ENCODE data around the gene TRMT61A. TPM values are rescaled to one million over a fixed set of nuclear protein-coding genes. Genes with fewer than 3 reads are reported as not detected.

TRMT61A gene
- total and polyA plus RNA-seq, 2 of the 13 experiments (the other 11 are each of a cell fraction or from before 2014, with no cell fraction given): 6.5 to 13.6 TPM

DNA sequence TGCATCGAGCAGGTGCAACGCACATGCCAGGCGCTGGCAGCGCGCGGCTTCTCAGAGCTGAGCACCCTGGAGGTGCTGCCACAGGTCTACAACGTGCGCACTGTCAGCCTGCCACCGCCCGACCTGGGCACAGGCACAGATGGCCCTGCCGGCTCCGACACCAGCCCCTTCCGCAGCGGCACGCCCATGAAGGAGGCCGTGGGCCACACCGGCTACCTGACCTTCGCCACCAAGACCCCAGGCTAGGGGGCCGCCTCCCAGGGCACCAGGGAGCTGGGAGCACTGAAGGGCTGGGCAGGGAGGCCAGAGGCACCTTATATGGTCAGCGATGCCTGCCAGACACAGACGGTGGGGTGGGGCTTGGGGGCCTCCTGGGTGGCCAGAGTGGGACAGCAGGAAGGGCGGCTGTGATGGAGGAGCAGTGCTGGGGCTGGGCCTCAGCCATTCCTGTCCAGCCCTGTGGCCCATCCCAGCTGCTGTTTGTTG, 5.6 kb downstream of the TRMT61A start:
- Histone ChIP-seq H3K4me3 (replicated peaks in 1 of 3; ENCODE audit: insufficient read depth in 1 of 3, low read depth in 2 of 3, low read length in 3 of 3) (no peak overlapping the region), H2AFZ (ENCODE audit: low read length) (no peak overlapping the region), H3K4me1 (ENCODE audit: insufficient read depth, low read length) (peaks cover 38% of the 10 kb centered on the region), H3K79me2 (ENCODE audit: insufficient read depth, low read length) (peaks cover 17% of the 10 kb centered on the region), H3K27me3 (ENCODE audit: control insufficient read depth in 1 of 2, insufficient read depth in 2 of 2, low read length in 2 of 2) (no peaks in the 10 kb centered on the region; a peak in 1 of 5 replicates), H4K20me1 (ENCODE audit: insufficient read depth, low read length) (no peaks in the 10 kb centered on the region), H3K4me2 (ENCODE audit: low read depth, low read length) (no peak overlapping the region), H3K36me3 (replicated peaks in 1 of 2; ENCODE audit: control insufficient read depth in 1 of 2, insufficient read depth in 2 of 2, low read length in 2 of 2) (peaks cover 3 to 4% of the 10 kb centered on the region in 2 experiments; a peak in 3 of 5 replicates), H3K9me3 (ENCODE audit: low read length) (no peaks in the 10 kb centered on the region), H3K27ac (ENCODE audit: extremely low read length, insufficient read depth, low read length) (no peak overlapping the region), H3K9ac (ENCODE audit: insufficient read depth, low read depth, low read length) (no peak overlapping the region)
- FAIRE-seq (no peak), DNase-seq (ENCODE audit: low spot score) (no peak), ATAC-seq (no peak)
- WGBS (ENCODE audit: low lambda C conversion rate): 96% methylated on average over 5 of the region's 22 CpGs
- BruUV-seq (replicated peaks): no TSS peak
- in situ Hi-C loops (cut with HindIII; ENCODE audit: extremely low pct_ligation_motif_present, low pct_unique_long_range_greater_than_20kb) (no loop called here), intact Hi-C loops (cut with micrococcal nuclease; ENCODE audit: unreplicated experiment) (no loop called here)
- TF ChIP-seq, protein P1, sequence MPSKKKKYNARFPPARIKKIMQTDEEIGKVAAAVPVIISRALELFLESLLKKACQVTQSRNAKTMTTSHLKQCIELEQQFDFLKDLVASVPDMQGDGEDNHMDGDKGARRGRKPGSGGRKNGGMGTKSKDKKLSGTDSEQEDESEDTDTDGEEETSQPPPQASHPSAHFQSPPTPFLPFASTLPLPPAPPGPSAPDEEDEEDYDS (CRISPR knock-in tag; IDR thresholded peaks at IDR 0.05): no peak
- TF ChIP-seq, protein P2, sequence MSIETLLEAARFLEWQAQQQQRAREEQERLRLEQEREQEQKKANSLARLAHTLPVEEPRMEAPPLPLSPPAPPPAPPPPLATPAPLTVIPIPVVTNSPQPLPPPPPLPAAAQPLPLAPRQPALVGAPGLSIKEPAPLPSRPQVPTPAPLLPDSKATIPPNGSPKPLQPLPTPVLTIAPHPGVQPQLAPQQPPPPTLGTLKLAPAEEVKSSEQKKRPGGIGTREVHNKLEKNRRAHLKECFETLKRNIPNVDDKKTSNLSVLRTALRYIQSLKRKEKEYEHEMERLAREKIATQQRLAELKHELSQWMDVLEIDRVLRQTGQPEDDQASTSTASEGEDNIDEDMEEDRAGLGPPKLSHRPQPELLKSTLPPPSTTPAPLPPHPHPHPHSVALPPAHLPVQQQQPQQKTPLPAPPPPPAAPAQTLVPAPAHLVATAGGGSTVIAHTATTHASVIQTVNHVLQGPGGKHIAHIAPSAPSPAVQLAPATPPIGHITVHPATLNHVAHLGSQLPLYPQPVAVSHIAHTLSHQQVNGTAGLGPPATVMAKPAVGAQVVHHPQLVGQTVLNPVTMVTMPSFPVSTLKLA (IDR thresholded peaks at IDR 0.05): no peak
- TF ChIP-seq, protein P3, sequence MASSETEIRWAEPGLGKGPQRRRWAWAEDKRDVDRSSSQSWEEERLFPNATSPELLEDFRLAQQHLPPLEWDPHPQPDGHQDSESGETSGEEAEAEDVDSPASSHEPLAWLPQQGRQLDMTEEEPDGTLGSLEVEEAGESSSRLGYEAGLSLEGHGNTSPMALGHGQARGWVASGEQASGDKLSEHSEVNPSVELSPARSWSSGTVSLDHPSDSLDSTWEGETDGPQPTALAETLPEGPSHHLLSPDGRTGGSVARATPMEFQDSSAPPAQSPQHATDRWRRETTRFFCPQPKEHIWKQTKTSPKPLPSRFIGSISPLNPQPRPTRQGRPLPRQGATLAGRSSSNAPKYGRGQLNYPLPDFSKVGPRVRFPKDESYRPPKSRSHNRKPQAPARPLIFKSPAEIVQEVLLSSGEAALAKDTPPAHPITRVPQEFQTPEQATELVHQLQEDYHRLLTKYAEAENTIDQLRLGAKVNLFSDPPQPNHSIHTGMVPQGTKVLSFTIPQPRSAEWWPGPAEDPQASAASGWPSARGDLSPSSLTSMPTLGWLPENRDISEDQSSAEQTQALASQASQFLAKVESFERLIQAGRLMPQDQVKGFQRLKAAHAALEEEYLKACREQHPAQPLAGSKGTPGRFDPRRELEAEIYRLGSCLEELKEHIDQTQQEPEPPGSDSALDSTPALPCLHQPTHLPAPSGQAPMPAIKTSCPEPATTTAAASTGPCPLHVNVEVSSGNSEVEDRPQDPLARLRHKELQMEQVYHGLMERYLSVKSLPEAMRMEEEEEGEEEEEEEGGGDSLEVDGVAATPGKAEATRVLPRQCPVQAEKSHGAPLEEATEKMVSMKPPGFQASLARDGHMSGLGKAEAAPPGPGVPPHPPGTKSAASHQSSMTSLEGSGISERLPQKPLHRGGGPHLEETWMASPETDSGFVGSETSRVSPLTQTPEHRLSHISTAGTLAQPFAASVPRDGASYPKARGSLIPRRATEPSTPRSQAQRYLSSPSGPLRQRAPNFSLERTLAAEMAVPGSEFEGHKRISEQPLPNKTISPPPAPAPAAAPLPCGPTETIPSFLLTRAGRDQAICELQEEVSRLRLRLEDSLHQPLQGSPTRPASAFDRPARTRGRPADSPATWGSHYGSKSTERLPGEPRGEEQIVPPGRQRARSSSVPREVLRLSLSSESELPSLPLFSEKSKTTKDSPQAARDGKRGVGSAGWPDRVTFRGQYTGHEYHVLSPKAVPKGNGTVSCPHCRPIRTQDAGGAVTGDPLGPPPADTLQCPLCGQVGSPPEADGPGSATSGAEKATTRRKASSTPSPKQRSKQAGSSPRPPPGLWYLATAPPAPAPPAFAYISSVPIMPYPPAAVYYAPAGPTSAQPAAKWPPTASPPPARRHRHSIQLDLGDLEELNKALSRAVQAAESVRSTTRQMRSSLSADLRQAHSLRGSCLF (CRISPR knock-in tag; IDR thresholded peaks at IDR 0.05; ENCODE audit: borderline replicate concordance): no peak
- TF ChIP-seq TOE1 (CRISPR knock-in tag; IDR thresholded peaks at IDR 0.05) (no peak), MED1 (CRISPR knock-in tag; IDR thresholded peaks at IDR 0.05) (no peak)
- POLR2A ChIA-PET: interaction anchor here (1.4 to 2.6 kb wide), 3 partner anchors 12 to 27 kb away, joined by 4 to 9 read pairs (median 6); partner anchors contain the start of genes BAG5, CKB and COA8
- CTCF ChIA-PET (ENCODE audit: low intra/inter-chr PET ratio, low total read pairs): no interaction called here
